Panc1 (cell line): ENCODE measurements around the gene TPCN1. TPM values are rescaled to one million over a fixed set of nuclear protein-coding genes. Genes with fewer than 3 reads are reported as not detected.

Source experiments
- ATAC-seq: fragments of 200-7000 bp; cut with Tn5 transposase; 2 replicates; pipeline ENCODE4 v1.9.1; 2020; ENCODE audit warnings: mild to moderate bottlenecking, moderate library complexity
- BruUV-seq: library from RNA; stranded (reverse); fragments of 400-500 nt; replicated peaks from 2 replicates; lab custom pipeline; 2021; lab: Mats Ljungman, UMichigan
- CTCF ChIA-PET: fragments of 300-600 bp; sonication (Branson Sonifier 250); formaldehyde crosslinking; loops from one replicate; lab custom pipeline; 2022; ENCODE audit warnings: antibody characterized with exemption; lab: Charles Lee
- POLR2A ChIA-PET: fragments of 300-600 bp; sonication (Branson Sonifier 250); formaldehyde crosslinking; loops from one replicate; lab custom pipeline; 2022; ENCODE audit warnings: antibody characterized with exemption; lab: Charles Lee
- DNase-seq: peaks from one replicate; pipeline ENCODE4 v3.0.0-alpha.2; 2010; ENCODE audit warnings: low read depth, low spot score
- H3K27ac ChIP-seq: 2 replicates; pipeline ENCODE4 v1.5.1; 2011; ENCODE audit warnings: mild to moderate bottlenecking, low read length, inconsistent platforms
- H3K27me3 ChIP-seq: fragments of 200-500 bp; sonication (Bioruptor generic); 2 replicates; pipeline ENCODE4 v1.6.0; 2014; ENCODE audit warnings: low read length, inconsistent platforms; ENCODE audit not compliant: control insufficient read depth, insufficient read depth
- H3K36me3 ChIP-seq: fragments of 200-500 bp; sonication (Bioruptor generic); 2 replicates; pipeline ENCODE4 v1.5.1; 2014; ENCODE audit warnings: inconsistent platforms, mild to moderate bottlenecking, low read length, moderate library complexity; ENCODE audit not compliant: control insufficient read depth, insufficient read depth
- H3K4me1 ChIP-seq: 2 replicates; pipeline ENCODE4 v1.5.1; 2011; ENCODE audit warnings: inconsistent platforms, mild to moderate bottlenecking, low read length, moderate library complexity; ENCODE audit not compliant: control insufficient read depth, insufficient read depth
- H3K4me3 ChIP-seq, 2 experiments: 2 replicates each; pipeline ENCODE4 v1.5.1; 2011 to 2012; ENCODE audit warnings: low read depth in 2 of 2, low read length in 2 of 2, mild to moderate bottlenecking in 2 of 2, inconsistent platforms in 1 of 2, moderate library complexity in 1 of 2
- H3K9me3 ChIP-seq: fragments of 200-500 bp; sonication (Bioruptor generic); 2 replicates; pipeline ENCODE4 v1.5.1; 2014; ENCODE audit warnings: low read depth, mild to moderate bottlenecking, inconsistent platforms, low read length, moderate library complexity; ENCODE audit not compliant: control insufficient read depth, insufficient read depth
- CTCF ChIP-seq: fragments of 450-650 bp; IDR thresholded peaks from 2 replicates; pipeline ENCODE4 v1.5.1; 2017; ENCODE audit warnings: mild to moderate bottlenecking
- POLR2AphosphoS5 ChIP-seq: IDR thresholded peaks from 2 replicates; pipeline ENCODE4 v1.6.1; 2012; ENCODE audit warnings: mild to moderate bottlenecking, low read depth, low read length, moderate library complexity
- SIN3A ChIP-seq: IDR thresholded peaks from 2 replicates; pipeline ENCODE4 v1.6.1; 2012; ENCODE audit warnings: low read depth, mild to moderate bottlenecking, low read length, moderate library complexity, borderline replicate concordance; ENCODE audit not compliant: insufficient read depth
- TCF7L2 ChIP-seq: IDR thresholded peaks from 2 replicates; pipeline ENCODE4 v1.6.1; 2011; ENCODE audit warnings: mild to moderate bottlenecking, low read depth, low read length, inconsistent platforms
- in situ Hi-C: cut with HindIII; loops from 2 replicates; pipeline ENCODE4 v1.10.0; 2016; ENCODE audit warnings: low sequenced_read_pairs, low pct_unique_long_range_greater_than_20kb
- intact Hi-C: fragments of 100-400 bp; cut with micrococcal nuclease; formaldehyde crosslinking; loops from one replicate; pipeline ENCODE4 v1.10.0; 2022; ENCODE audit not compliant: unreplicated experiment
- total RNA-seq: library from RNA; stranded (reverse); gene quantifications from one replicate; pipeline ENCODE4 v1.2.1, GENCODE V29; 2021; ENCODE audit not compliant: unreplicated experiment
- TF ChIP-seq, protein P1 (sequence below), 2 experiments: IDR thresholded peaks; 2 replicates each; pipeline ENCODE4 v1.6.1; 2011 to 2012; ENCODE audit warnings: low read depth in 2 of 2, control low read depth in 1 of 2, low read length in 1 of 2, mild to moderate bottlenecking in 1 of 2, moderate library complexity in 1 of 2; ENCODE audit not compliant: insufficient read depth in 1 of 2

The TPCN1 gene
- total RNA-seq, 1 experiment from 2014 or later = 75.2 TPM

GRCh38 chr12:113298861-113299545 is 77.7 kb downstream of the TPCN1 start:
- H3K27me3 ChIP-seq = no peaks in the 10 kb centered on the region
- no peaks in the 10 kb centered on the region for H3K9me3 ChIP-seq
- CTCF ChIA-PET = no interaction called here
- POLR2A ChIA-PET = no interaction called here
- no peak overlapping the region for H3K4me3 ChIP-seq
- TF ChIP-seq SIN3A = no peak
- no peak for TF ChIP-seq TCF7L2
- TF ChIP-seq POLR2AphosphoS5 = no peak
- TF ChIP-seq, protein P1, sequence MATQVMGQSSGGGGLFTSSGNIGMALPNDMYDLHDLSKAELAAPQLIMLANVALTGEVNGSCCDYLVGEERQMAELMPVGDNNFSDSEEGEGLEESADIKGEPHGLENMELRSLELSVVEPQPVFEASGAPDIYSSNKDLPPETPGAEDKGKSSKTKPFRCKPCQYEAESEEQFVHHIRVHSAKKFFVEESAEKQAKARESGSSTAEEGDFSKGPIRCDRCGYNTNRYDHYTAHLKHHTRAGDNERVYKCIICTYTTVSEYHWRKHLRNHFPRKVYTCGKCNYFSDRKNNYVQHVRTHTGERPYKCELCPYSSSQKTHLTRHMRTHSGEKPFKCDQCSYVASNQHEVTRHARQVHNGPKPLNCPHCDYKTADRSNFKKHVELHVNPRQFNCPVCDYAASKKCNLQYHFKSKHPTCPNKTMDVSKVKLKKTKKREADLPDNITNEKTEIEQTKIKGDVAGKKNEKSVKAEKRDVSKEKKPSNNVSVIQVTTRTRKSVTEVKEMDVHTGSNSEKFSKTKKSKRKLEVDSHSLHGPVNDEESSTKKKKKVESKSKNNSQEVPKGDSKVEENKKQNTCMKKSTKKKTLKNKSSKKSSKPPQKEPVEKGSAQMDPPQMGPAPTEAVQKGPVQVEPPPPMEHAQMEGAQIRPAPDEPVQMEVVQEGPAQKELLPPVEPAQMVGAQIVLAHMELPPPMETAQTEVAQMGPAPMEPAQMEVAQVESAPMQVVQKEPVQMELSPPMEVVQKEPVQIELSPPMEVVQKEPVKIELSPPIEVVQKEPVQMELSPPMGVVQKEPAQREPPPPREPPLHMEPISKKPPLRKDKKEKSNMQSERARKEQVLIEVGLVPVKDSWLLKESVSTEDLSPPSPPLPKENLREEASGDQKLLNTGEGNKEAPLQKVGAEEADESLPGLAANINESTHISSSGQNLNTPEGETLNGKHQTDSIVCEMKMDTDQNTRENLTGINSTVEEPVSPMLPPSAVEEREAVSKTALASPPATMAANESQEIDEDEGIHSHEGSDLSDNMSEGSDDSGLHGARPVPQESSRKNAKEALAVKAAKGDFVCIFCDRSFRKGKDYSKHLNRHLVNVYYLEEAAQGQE (IDR thresholded peaks at IDR 0.05; ENCODE audit: insufficient read depth in 1 of 2, low read depth in 2 of 2, low read length in 1 of 2) = no peak
- no peak for TF ChIP-seq CTCF
- no peak for DNase-seq
- no TSS peak for BruUV-seq
- ATAC-seq = no peak
- in situ Hi-C loops (no loop called here), intact Hi-C loops (no loop called here)
- H3K36me3 ChIP-seq = no peaks in the 10 kb centered on the region
- peaks cover 8% of the 10 kb centered on the region for H3K4me1 ChIP-seq
- H3K27ac ChIP-seq = no peak overlapping the region

DNA sequence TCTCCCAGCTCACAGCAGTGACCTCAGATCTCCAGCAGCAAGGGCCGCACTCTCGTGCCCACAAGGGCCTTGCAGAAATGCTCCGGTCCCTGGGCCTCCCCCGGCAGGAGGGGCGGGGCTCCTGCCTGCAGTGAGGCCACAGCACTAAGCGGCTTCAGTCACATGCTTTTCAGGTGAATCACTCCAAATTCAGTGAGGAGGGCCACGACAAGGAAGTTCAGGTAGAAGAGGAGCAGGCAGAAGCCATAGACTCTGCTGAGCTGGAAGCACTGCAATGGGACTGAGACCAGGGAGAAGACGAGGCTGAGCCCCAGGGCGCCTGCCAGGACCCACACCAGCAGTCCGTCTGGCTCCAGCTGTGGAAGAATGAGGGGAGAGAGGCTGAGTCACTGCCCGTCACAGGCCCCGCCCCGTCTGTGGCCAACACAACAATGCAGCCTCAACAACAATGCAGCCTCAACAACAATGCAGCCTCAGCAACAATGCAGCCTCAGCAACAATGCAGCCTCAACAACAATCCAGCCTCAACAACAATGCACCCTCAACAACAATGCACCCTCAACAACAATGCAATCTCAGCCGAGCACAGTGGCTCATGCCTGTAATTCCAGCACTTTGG is 78.5 kb downstream of the TPCN1 start:
- POLR2A ChIA-PET = no interaction called here
- intact Hi-C loops = no loop called here
- BruUV-seq = no TSS peak

More for the DNA sequence above, 78.5 kb downstream of the TPCN1 start:
- H3K36me3 ChIP-seq = no peaks in the 10 kb centered on the region
- peaks cover 8% of the 10 kb centered on the region for H3K4me1 ChIP-seq
- TF ChIP-seq POLR2AphosphoS5 = no peak
- TF ChIP-seq, protein P1 (IDR thresholded peaks at IDR 0.05; ENCODE audit: insufficient read depth in 1 of 2, low read depth in 2 of 2, low read length in 1 of 2) = no peak
- TF ChIP-seq SIN3A = no peak
- TF ChIP-seq TCF7L2 = no peak
- TF ChIP-seq CTCF = no peak
- no peak overlapping the region for H3K27ac ChIP-seq
- ATAC-seq (peak; percentile 83), DNase-seq (peak; percentile 28)
- no peaks in the 10 kb centered on the region for H3K27me3 ChIP-seq
- CTCF ChIA-PET = no interaction called here
- in situ Hi-C loops = no loop called here
- no peak overlapping the region for H3K4me3 ChIP-seq
- H3K9me3 ChIP-seq = no peaks in the 10 kb centered on the region
